ENCODE measurements around the gene LDB1.

The LDB1 gene

GRCh38 chr10:102117391-102118159 lies 2.6 kb downstream of the LDB1 start:
- peak; percentile 36 for TF ChIP-seq CTCF (IDR thresholded peaks at IDR 0.05; ENCODE audit: low read depth, low read length, missing control alignments)
- DNase-seq (ENCODE audit: extremely low read depth, low read depth) = peak; percentile 78
- H3K4me3 ChIP-seq (replicated peaks; ENCODE audit: low read depth, low read length) = peak overlapping the region; percentile 80

GRCh38 chr10:102116656-102117055 lies 3.5 kb downstream of the LDB1 start:
- DNase-seq (ENCODE audit: extremely low read depth, low read depth) = no peak
- no peak for TF ChIP-seq CTCF (IDR thresholded peaks at IDR 0.05; ENCODE audit: low read depth, low read length, missing control alignments)
- H3K4me3 ChIP-seq (replicated peaks; ENCODE audit: low read depth, low read length) = peak overlapping the region; percentile 80

- peak overlapping the region; percentile 88; the same call in 1 of the 2 replicates for H3K4me3 ChIP-seq (replicated peaks; ENCODE audit: low read depth, low read length)
- no peak for TF ChIP-seq CTCF (IDR thresholded peaks at IDR 0.05; ENCODE audit: low read depth, low read length, missing control alignments)
- no peak for DNase-seq (ENCODE audit: extremely low read depth, low read depth)
These were observed 4.4 kb downstream of the LDB1 start for GRCh38 chr10:102115775-102116174.

- TF ChIP-seq CTCF (IDR thresholded peaks at IDR 0.05; ENCODE audit: low read depth, low read length, missing control alignments) = no peak
- DNase-seq (ENCODE audit: extremely low read depth, low read depth) = no peak
- peak overlapping the region; percentile 88 for H3K4me3 ChIP-seq (replicated peaks; ENCODE audit: low read depth, low read length)
These were observed 5.1 kb downstream of the LDB1 start for GRCh38 chr10:102114861-102115618.

- TF ChIP-seq CTCF (IDR thresholded peaks at IDR 0.05; ENCODE audit: low read depth, low read length, missing control alignments) = no peak
- DNase-seq (ENCODE audit: extremely low read depth, low read depth) = no peak
These were observed 6.0 kb downstream of the LDB1 start for GRCh38 chr10:102113956-102114857.

GRCh38 chr10:102113261-102113955 lies 6.8 kb downstream of the LDB1 start:
- TF ChIP-seq CTCF (IDR thresholded peaks at IDR 0.05; ENCODE audit: low read depth, low read length, missing control alignments) = no peak
- no peak for DNase-seq (ENCODE audit: extremely low read depth, low read depth)
- peak overlapping the region; percentile 88 for H3K4me3 ChIP-seq (replicated peaks; ENCODE audit: low read depth, low read length)

More at GRCh38 chr10:102113956-102114857, 6.0 kb downstream of the LDB1 start:
- peak overlapping the region; percentile 88 for H3K4me3 ChIP-seq (replicated peaks; ENCODE audit: low read depth, low read length)

Measured in HFF-Myc (cell line).